CD4-positive, CD25-positive, alpha-beta regulatory T cell (primary cell): ENCODE measurements around the gene THSD8. TPM values are rescaled to one million over a fixed set of nuclear protein-coding genes. Genes with fewer than 3 reads are reported as not detected.

Experiments used
- ATAC-seq, 2 donors: fragments of 150-1000 bp; cut with Tn5 transposase; one replicate each; pipeline ENCODE4 v1.10.0; 2021; ENCODE audit warnings: low read depth in 2 of 2, moderate number of reproducible peaks in 2 of 2, moderate library complexity in 1 of 2
- DNase-seq, 3 donors: peaks; one replicate each; pipeline versions ENCODE4 v3.0.0 to v3.0.0-alpha.2; 2012 to 2022; ENCODE audit warnings: mixed read lengths in 1 of 3
- H3K27ac ChIP-seq: one replicate; pipeline ENCODE4 v1.7.0; 2013; ENCODE audit warnings: mild to moderate bottlenecking, low read length; ENCODE audit not compliant: insufficient read depth, poor library complexity, severe bottlenecking
- H3K27me3 ChIP-seq: one replicate; pipeline ENCODE4 v1.7.0; 2013; ENCODE audit warnings: low read length; ENCODE audit not compliant: control insufficient read depth, insufficient read depth
- H3K36me3 ChIP-seq: one replicate; pipeline ENCODE4 v1.7.0; 2013; ENCODE audit warnings: mild to moderate bottlenecking, low read length, moderate library complexity; ENCODE audit not compliant: control insufficient read depth, insufficient read depth
- H3K4me1 ChIP-seq: 2 replicates; pipeline ENCODE4 v1.7.0; 2013; ENCODE audit warnings: mild to moderate bottlenecking, low read length; ENCODE audit not compliant: insufficient read depth, control insufficient read depth, poor library complexity, severe bottlenecking
- H3K4me3 ChIP-seq: one replicate; pipeline ENCODE4 v1.7.0; 2013; ENCODE audit warnings: low read depth, mild to moderate bottlenecking, low read length, moderate library complexity
- H3K9me3 ChIP-seq, 2 experiments: 1 replicate in 1 of 2; 2 replicates in 1 of 2; pipeline ENCODE4 v1.7.0; 2013; ENCODE audit warnings: low read length in 2 of 2, mild to moderate bottlenecking in 1 of 2, moderate library complexity in 1 of 2; ENCODE audit not compliant: control insufficient read depth in 2 of 2
- H3K27ac Mint-ChIP-seq, 3 donors: one replicate each; pipeline ENCODE4 v1.8.0; 2020 to 2022; ENCODE audit warnings: mild to moderate bottlenecking in 3 of 3, mixed read lengths in 3 of 3, moderate library complexity in 2 of 3
- H3K27me3 Mint-ChIP-seq: one replicate; pipeline ENCODE4 v1.8.0; 2022; ENCODE audit warnings: mild to moderate bottlenecking, mixed read lengths
- H3K36me3 Mint-ChIP-seq: one replicate; pipeline ENCODE4 v1.8.0; 2020; ENCODE audit warnings: mixed read lengths
- H3K4me1 Mint-ChIP-seq, 4 donors: one replicate each; pipeline ENCODE4 v1.8.0; 2020 to 2022; ENCODE audit warnings: mixed read lengths in 4 of 4, mild to moderate bottlenecking in 1 of 4
- H3K4me3 Mint-ChIP-seq, 4 donors: one replicate each; pipeline ENCODE4 v1.8.0; 2020 to 2022; ENCODE audit warnings: mild to moderate bottlenecking in 4 of 4, mixed read lengths in 4 of 4, moderate library complexity in 3 of 4
- H3K9me3 Mint-ChIP-seq, 7 donors: one replicate each; pipeline ENCODE4 v1.8.0; 2020 to 2022; ENCODE audit warnings: mixed read lengths in 7 of 7, mild to moderate bottlenecking in 3 of 7, moderate library complexity in 2 of 7
- polyA plus RNA-seq, 4 donors: library from polyadenylated mRNA; unstranded; fragments of 300-500 nt; fragmentation: Illumina TruSeq; gene quantifications; one replicate each; pipeline ENCODE4 v1.2.3, GENCODE V29; 2021
- total RNA-seq: library from RNA; stranded (reverse); gene quantifications from one replicate; pipeline ENCODE4 v1.2.3, GENCODE V29; 2022

The THSD8 gene
- total and polyA plus RNA-seq, 5 donors from 2014 or later: 0.66 to 13.9 (median 3.8) TPM; not detected in 1

DNA sequence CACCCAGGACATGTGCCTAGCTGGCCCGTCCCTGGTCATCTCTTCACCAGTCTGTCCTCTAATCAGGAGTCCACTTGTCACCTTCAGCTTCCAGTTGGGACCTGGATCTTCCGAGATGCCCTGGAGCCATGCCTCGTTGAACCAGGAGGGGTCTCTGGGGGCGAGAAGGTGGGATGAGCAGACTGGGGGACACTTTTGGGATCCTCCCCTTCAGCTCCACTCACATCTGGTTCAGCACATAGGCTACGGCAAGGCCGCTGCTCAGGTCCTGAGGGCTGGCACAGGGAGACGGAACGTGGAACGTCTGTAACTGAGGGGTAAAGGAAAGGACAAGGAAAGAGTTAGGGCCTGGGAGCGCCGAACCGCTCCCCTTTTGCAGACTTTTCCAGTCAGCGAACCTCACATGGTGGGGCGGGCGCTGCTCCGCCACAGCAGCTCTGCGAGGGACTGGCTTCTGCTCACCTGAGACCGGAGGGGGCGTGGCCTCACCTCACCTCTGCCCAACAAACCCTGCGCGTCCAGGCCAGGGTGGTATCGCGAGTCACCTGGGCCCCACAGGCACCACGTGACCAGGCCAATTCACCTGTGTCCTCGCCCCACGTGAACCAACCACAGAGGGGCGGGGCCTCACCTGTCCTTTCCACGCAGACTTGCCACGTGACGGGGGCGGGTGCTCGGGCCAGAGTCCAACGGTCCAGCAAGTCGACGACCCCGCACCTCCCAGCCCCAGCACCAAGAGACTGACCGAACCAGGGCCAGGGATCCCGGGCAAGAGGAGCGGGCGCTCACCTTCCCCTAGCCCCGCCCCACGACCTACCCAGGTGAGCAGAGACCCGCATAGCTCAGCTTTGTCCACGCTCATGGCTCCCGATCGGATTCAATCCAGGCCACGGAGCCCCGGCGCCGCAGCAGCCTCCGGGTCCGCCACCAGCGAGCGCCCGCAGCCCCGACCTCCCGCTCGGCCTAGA is 27.0 kb upstream of the THSD8 start, which contains the start of gene HOOK2:
TSS of gene HOOK2 (minus strand) at position 965 of the 968 bp plus-strand sequence. CDS start at position 862, 103 bp downstream.
- Histone ChIP-seq H3K9me3 (no peaks in the 10 kb centered on the region), H3K4me1 (peaks cover 38% of the 10 kb centered on the region), H3K27ac (peak within 1 kb of the TSS; percentile 74), H3K4me3 (peak within 1 kb of the TSS; percentile 51), H3K36me3 (no peaks in the 10 kb centered on the region), H3K27me3 (no peaks in the 10 kb centered on the region)
- Mint-ChIP-seq H3K36me3 (peaks cover 3% of the 10 kb centered on the region), H3K27ac (peak within 1 kb of the TSS in 2 of 3 donors; percentile 72 to 88), H3K9me3 (no peaks in the 10 kb centered on the region), H3K27me3 (peaks cover 5% of the 10 kb centered on the region), H3K4me3 (peak within 1 kb of the TSS; percentile 85 to 89 (median 88)), H3K4me1 (peaks cover 5 to 41% (median 23%) of the 10 kb centered on the region in 4 donors)
- DNase-seq (peak in 2 of 3 donors; percentile 33 to 49), ATAC-seq (no peak)

DNA sequence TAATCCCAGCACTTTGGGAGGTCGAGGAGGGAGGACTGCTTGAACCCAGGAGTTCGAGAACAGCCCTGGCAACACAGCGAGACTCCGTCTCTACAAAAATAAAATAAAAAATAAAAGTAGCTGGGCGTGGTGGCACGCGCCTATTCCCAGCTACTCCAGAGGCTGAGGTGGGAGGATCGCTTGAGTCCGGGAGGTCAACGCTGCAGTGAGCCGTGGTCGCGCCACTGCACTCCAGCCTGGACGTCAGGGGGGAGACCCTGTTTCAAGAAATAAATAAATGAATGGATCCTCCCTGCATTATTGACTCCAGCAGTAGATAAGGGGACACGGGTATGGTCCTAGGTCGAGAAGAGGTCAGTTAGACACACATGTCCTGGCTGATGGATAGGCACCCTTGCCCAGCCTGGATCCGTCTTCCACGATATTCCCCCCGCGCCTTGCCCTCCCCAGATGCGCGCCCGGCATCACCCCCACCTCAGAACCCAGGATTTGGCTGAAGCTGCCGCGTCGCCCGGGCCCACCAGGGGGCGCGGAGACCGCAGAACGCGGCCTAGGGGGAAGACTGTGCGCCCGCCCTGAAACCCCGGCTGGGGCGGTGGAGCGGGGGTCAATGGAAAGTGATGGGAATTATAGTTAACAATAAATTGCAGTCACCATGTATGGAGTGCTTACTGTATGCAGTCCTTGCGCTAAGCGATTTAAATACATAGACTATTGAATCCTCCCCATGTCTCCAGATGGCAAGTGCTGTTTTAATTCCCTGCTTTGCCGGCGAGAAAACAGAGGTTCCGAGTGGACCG is 24.5 kb upstream of the THSD8 start:
- peak overlapping the region; percentile 78 for H3K4me3 ChIP-seq
- Mint-ChIP-seq H3K4me3 (peak overlapping the region; percentile 86 to 97 (median 92)), H3K4me1 (peaks cover 5 to 53% (median 28%) of the 10 kb centered on the region in 4 donors), H3K27me3 (peaks cover 5% of the 10 kb centered on the region), H3K36me3 (peaks cover 3% of the 10 kb centered on the region), H3K27ac (peak overlapping the region; percentile 84 to 94 (median 93)), H3K9me3 (no peaks in the 10 kb centered on the region)
- ATAC-seq (peak; percentile 8 to 14), DNase-seq (peak; percentile 66 to 81 (median 77))
- H3K27me3 ChIP-seq: no peaks in the 10 kb centered on the region
- peaks cover 48% of the 10 kb centered on the region for H3K4me1 ChIP-seq
- H3K36me3 ChIP-seq: no peaks in the 10 kb centered on the region
- H3K9me3 ChIP-seq: no peaks in the 10 kb centered on the region
- H3K27ac ChIP-seq: peak overlapping the region; percentile 91

DNA sequence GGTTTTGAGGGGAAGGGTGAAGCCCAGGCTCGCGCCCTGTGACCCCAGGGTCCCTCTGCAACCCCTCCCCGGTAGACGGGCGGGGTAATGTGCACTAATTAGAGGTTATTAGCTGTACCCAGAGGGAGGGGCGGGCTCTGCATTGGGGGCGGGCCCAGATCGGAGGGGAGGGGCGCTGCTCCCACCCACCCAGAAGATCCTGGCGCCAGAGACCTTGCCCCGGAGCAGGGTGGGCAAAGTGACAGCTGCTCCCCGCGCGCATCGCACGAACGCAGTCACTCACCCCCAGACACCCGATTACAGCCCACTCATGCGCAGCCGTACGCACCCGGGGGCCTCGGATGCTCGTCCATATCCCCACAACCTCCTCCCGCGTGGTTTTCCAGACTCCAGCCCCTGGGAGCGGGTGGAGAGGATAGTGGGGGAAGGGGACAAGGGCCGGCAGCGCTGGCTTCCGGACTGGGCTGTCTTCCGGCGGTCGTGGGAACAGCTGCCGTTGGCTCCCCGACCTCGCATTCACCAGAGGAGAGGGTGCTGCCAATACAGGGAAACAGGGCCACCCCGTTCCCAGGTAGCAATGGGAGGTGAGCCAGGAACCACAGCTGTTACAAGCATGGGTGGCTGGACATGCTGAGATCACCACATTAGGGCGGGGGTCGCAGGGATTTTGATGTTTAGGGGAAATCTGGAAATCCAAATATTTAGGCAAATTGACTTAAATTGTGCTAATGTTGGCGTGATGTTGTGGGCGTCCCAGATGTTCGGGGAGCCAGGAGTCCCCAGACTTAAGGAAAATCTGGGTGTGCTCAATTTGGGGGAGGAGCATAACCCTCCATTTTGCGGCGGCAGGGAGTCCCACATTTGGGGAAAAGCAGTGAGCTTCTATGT is 23.6 kb upstream of the THSD8 start:
- Mint-ChIP-seq H3K36me3 (peaks cover 3% of the 10 kb centered on the region), H3K9me3 (no peaks in the 10 kb centered on the region), H3K27ac (peak overlapping the region; percentile 75 to 94 (median 93)), H3K27me3 (peaks cover 5% of the 10 kb centered on the region), H3K4me3 (peak overlapping the region; percentile 86 to 97 (median 92)), H3K4me1 (peaks cover 5 to 53% (median 28%) of the 10 kb centered on the region in 4 donors)
- Histone ChIP-seq H3K36me3 (no peaks in the 10 kb centered on the region), H3K4me3 (peak overlapping the region; percentile 78), H3K9me3 (no peaks in the 10 kb centered on the region), H3K27ac (peak overlapping the region; percentile 91), H3K4me1 (peaks cover 54% of the 10 kb centered on the region), H3K27me3 (no peaks in the 10 kb centered on the region)
- ATAC-seq: no peak
- DNase-seq: peak in 2 of 3 donors; percentile 50 to 63

DNA sequence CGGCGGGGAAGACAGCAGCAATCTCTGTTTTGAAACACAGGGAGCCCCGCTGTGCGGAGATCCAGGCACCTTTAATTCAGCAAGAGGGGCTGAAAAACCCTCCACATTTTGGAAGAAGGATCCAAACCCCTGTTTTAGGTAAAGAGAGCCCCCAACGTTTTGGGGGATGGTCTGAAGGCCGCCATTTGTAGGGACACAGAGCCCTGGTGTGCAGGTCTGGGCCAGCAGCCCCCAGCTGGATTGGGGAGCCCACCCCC is 23.0 kb upstream of the THSD8 start:
- H3K4me1 ChIP-seq: peaks cover 60% of the 10 kb centered on the region
- DNase-seq (no peak), ATAC-seq (no peak)
- H3K27me3 ChIP-seq: no peaks in the 10 kb centered on the region
- peaks cover under 1% of the 10 kb centered on the region for H3K36me3 Mint-ChIP-seq
- peak overlapping the region; percentile 91 for H3K27ac ChIP-seq
- no peaks in the 10 kb centered on the region for H3K9me3 Mint-ChIP-seq
- no peaks in the 10 kb centered on the region for H3K27me3 Mint-ChIP-seq
- peak overlapping the region; percentile 37 for H3K4me3 ChIP-seq
- peak overlapping the region; percentile 75 to 94 (median 93) for H3K27ac Mint-ChIP-seq
- no peaks in the 10 kb centered on the region for H3K36me3 ChIP-seq
- peaks cover 5 to 48% (median 26%) of the 10 kb centered on the region in 4 donors for H3K4me1 Mint-ChIP-seq
- H3K9me3 ChIP-seq: no peaks in the 10 kb centered on the region
- peak overlapping the region; percentile 86 to 97 (median 92) for H3K4me3 Mint-ChIP-seq

DNA sequence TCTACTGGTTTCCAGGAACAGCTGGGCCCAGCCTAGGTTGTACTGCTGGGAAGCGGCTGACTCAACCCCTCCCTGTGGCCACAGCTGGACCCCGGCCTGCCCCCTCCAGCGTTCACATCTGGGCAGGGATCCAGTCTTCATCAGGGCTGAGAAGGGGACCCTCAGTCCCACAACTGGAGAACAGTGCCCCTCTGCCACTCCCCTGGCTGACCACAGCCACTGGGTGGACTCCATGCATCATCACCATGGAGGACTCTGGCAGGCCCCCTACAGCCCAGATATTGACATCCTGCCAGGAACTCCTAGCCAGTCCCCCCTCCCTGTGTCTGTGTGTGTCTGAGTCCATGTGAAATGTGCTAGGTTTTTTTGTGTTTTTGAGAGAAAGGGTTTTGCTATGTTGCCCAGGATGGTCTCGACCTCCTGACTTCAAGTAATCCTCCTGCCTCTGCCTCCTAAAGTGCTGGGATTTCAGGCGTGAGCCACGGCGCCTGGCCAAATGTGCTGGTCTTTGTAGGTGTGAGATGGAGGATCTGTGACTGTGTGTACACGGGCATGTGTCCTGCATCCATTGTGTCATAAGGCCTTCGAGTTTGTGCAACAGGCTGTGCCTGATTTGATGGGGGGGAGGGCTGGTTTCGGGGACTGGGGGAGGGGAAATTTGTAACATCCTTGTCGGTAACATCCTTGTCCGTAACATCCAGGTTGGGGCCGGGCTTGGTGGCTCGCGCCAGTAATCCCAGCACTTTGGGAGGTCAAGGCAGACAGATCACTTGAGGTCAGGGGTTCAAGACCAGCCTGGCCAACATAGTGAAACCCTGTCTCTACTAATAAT is 22.5 kb upstream of the THSD8 start:
- H3K4me1 ChIP-seq: peaks cover 65% of the 10 kb centered on the region
- no peak overlapping the region for H3K4me3 ChIP-seq
- Mint-ChIP-seq H3K36me3 (no peaks in the 10 kb centered on the region), H3K27ac (peak overlapping the region; percentile 52 to 93 (median 83)), H3K4me3 (peak overlapping the region; percentile 64 to 97 (median 80)), H3K4me1 (peaks cover 5 to 48% (median 26%) of the 10 kb centered on the region in 4 donors), H3K9me3 (no peaks in the 10 kb centered on the region), H3K27me3 (no peaks in the 10 kb centered on the region)
- no peaks in the 10 kb centered on the region for H3K36me3 ChIP-seq
- H3K9me3 ChIP-seq: no peaks in the 10 kb centered on the region
- DNase-seq (no peak), ATAC-seq (no peak)
- H3K27ac ChIP-seq: peak overlapping the region; percentile 91
- H3K27me3 ChIP-seq: no peaks in the 10 kb centered on the region

DNA sequence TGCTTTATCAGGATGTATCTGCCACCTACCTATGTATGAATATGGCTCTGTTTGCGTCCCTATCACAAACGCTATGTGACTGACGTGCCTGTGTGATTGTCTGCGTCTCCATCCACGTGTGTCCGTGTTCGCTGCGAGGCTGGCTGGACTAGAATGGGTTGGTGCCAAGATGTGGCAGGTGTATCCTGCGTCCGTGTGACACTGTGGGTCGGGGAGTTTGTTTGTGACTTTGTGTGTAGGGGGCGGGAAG is 19.8 kb upstream of the THSD8 start:
- peak overlapping the region in 1 of 3 donors; percentile 97 for H3K27ac Mint-ChIP-seq
- Histone ChIP-seq H3K27ac (peak overlapping the region; percentile 100), H3K9me3 (no peaks in the 10 kb centered on the region), H3K27me3 (no peaks in the 10 kb centered on the region), H3K4me3 (peak overlapping the region; percentile 59), H3K4me1 (peaks cover 78% of the 10 kb centered on the region), H3K36me3 (no peaks in the 10 kb centered on the region)
- peaks cover 5 to 40% (median 26%) of the 10 kb centered on the region in 4 donors for H3K4me1 Mint-ChIP-seq
- H3K4me3 Mint-ChIP-seq: peak overlapping the region; percentile 83 to 93 (median 88)
- H3K9me3 Mint-ChIP-seq: no peaks in the 10 kb centered on the region
- H3K27me3 Mint-ChIP-seq: no peaks in the 10 kb centered on the region
- no peaks in the 10 kb centered on the region for H3K36me3 Mint-ChIP-seq
- DNase-seq (peak in 1 of 3 donors; percentile 97), ATAC-seq (peak in 1 of 2 donors; percentile 61)
